ENCODE data around the gene PBX4.

- TF ChIP-seq CTCF (IDR thresholded peaks at IDR 0.05) (no peak), POLR2A (IDR thresholded peaks at IDR 0.05) (no peak)
Measured at GRCh38 chr19:19575411-19575810, 43.1 kb downstream of the PBX4 start.

Measured in tibial nerve (tissue), 3 donors.